Sigmoid colon (tissue), 4 donors: ENCODE measurements around the gene DIP2C.

Experiments used
- CTCF ChIP-seq, 4 experiments: fragments of 450-650 bp in 3 of 4; fragments of 200-600 bp in 1 of 4; IDR thresholded peaks; one replicate each; pipeline ENCODE4 v1.5.1; 2016 to 2019; ENCODE audit warnings: antibody characterized with exemption in 4 of 4, mild to moderate bottlenecking in 3 of 4, moderate library complexity in 2 of 4
- POLR2A ChIP-seq, 2 donors: fragments of 450-650 bp; IDR thresholded peaks; one replicate each; pipeline ENCODE4 v1.6.1; 2016; ENCODE audit warnings: antibody characterized with exemption in 2 of 2, mild to moderate bottlenecking in 2 of 2, moderate library complexity in 2 of 2
- POLR2AphosphoS5 ChIP-seq, 4 donors: sonication (generic); formaldehyde crosslinking; IDR thresholded peaks; one replicate each; pipeline ENCODE4 v1.6.1; 2017; ENCODE audit warnings: antibody characterized with exemption in 4 of 4

- TF ChIP-seq CTCF (IDR thresholded peaks at IDR 0.05) = no peak
- no peak for TF ChIP-seq POLR2A (IDR thresholded peaks at IDR 0.05)
- TF ChIP-seq POLR2AphosphoS5 (IDR thresholded peaks at IDR 0.05) = no peak
Measured at GRCh38 chr10:644076-644942, 45.2 kb downstream of the DIP2C start.
